Nucleus accumbens (tissue), 56 donors: Measurements from ENCODE around the gene YOD1.

ENCODE experiments used
- DNase-seq, 56 donors: peaks; one replicate each; lab custom pipeline; 2025; lab: John Stamatoyannopoulos, UW

The YOD1 gene

GRCh38 chr1:207015791-207016190, 35.2 kb downstream of the YOD1 start:
- DNase-seq, result no peak

- DNase-seq, result no peak
Measured at GRCh38 chr1:207014728-207015127, 36.3 kb downstream of the YOD1 start.

GRCh38 chr1:207013321-207014085, 37.5 kb downstream of the YOD1 start:
- DNase-seq, result no peak

- no peak for DNase-seq
Measured at GRCh38 chr1:207010726-207011125, 40.3 kb downstream of the YOD1 start.

GRCh38 chr1:207009945-207010344, 41.1 kb downstream of the YOD1 start:
- no peak for DNase-seq

- no peak for DNase-seq
Measured at GRCh38 chr1:207009182-207009850, 41.7 kb downstream of the YOD1 start.

GRCh38 chr1:207007352-207008033, 43.5 kb downstream of the YOD1 start:
- DNase-seq, result peak in 1 of 56 donors; percentile 3

- DNase-seq, result no peak
Measured at GRCh38 chr1:207006914-207007313, 44.1 kb downstream of the YOD1 start.

GRCh38 chr1:207006083-207006482, 44.9 kb downstream of the YOD1 start:
- DNase-seq, result no peak

GRCh38 chr1:207004931-207005830, 45.8 kb downstream of the YOD1 start:
- DNase-seq, result peak in 13 of 56 donors; percentile 9 to 38 (median 16)

GRCh38 chr1:207003210-207003609, 47.8 kb downstream of the YOD1 start:
- DNase-seq, result no peak

- DNase-seq, result no peak
Measured at GRCh38 chr1:207002724-207003146, 48.3 kb downstream of the YOD1 start.

- DNase-seq, result no peak
Measured at GRCh38 chr1:207001492-207002245, 49.3 kb downstream of the YOD1 start.

- no peak for DNase-seq
Measured at GRCh38 chr1:207000651-207001291, 50.2 kb downstream of the YOD1 start.

- no peak for DNase-seq
Measured at GRCh38 chr1:206998816-206999215, 52.2 kb downstream of the YOD1 start.
